HS-5 (cell line): ENCODE data around the gene SERPINE3.

Source experiments
- DNase-seq: peaks from one replicate; pipeline ENCODE4 v3.0.0-alpha.2; 2012; ENCODE audit warnings: low read depth

Gene SERPINE3

GRCh38 chr13:51339354-51339753, at the start of gene SERPINE3:
SERPINE3 (plus strand) TSS chr13:51339691; CDS start chr13:51341092, 1,401 bp downstream.
- DNase-seq, result no peak

- DNase-seq, result no peak
These were observed 48.1 kb upstream of the SERPINE3 start for GRCh38 chr13:51291341-51291740.

- DNase-seq, result no peak
These were observed 47.4 kb upstream of the SERPINE3 start for GRCh38 chr13:51292000-51292565.

GRCh38 chr13:51297556-51297955, 41.9 kb upstream of the SERPINE3 start:
- DNase-seq, result no peak

- DNase-seq, result no peak
These were observed 40.7 kb upstream of the SERPINE3 start for GRCh38 chr13:51298812-51299211.

- DNase-seq, result no peak
These were observed 36.4 kb upstream of the SERPINE3 start for GRCh38 chr13:51303063-51303552.

- no peak for DNase-seq
These were observed 35.6 kb upstream of the SERPINE3 start for GRCh38 chr13:51303882-51304281.

GRCh38 chr13:51305271-51305967, 34.1 kb upstream of the SERPINE3 start:
- DNase-seq, result no peak

GRCh38 chr13:51308781-51309180, 30.7 kb upstream of the SERPINE3 start:
- no peak for DNase-seq

- DNase-seq, result no peak
These were observed 28.3 kb upstream of the SERPINE3 start for GRCh38 chr13:51311231-51311630.

- no peak for DNase-seq
These were observed 27.5 kb upstream of the SERPINE3 start for GRCh38 chr13:51311957-51312520.

GRCh38 chr13:51313619-51314018, 25.9 kb upstream of the SERPINE3 start:
- DNase-seq, result no peak

- peak; percentile 19 for DNase-seq
These were observed 22.2 kb upstream of the SERPINE3 start for GRCh38 chr13:51317262-51317661.

GRCh38 chr13:51318015-51318414, 21.5 kb upstream of the SERPINE3 start:
- DNase-seq, result no peak

GRCh38 chr13:51318876-51319275, 20.6 kb upstream of the SERPINE3 start:
- DNase-seq, result no peak

GRCh38 chr13:51321836-51322235, 17.7 kb upstream of the SERPINE3 start:
- DNase-seq, result no peak

- no peak for DNase-seq
These were observed 16.7 kb upstream of the SERPINE3 start for GRCh38 chr13:51322826-51323225.

GRCh38 chr13:51323824-51324511, 15.5 kb upstream of the SERPINE3 start:
- no peak for DNase-seq

GRCh38 chr13:51324714-51325420, 14.6 kb upstream of the SERPINE3 start:
- no peak for DNase-seq

GRCh38 chr13:51325837-51326236, 13.7 kb upstream of the SERPINE3 start:
- DNase-seq, result no peak

GRCh38 chr13:51326777-51327176, 12.7 kb upstream of the SERPINE3 start:
- DNase-seq, result no peak

- DNase-seq, result no peak
These were observed 11.5 kb upstream of the SERPINE3 start for GRCh38 chr13:51327961-51328360.
